CD14-positive monocyte (primary cell): ENCODE results near the gene NRXN3. TPM values are rescaled to one million over a fixed set of nuclear protein-coding genes. Genes with fewer than 3 reads are reported as not detected.

Experiments
- DNase-seq, 3 donors: peaks; one replicate each; pipeline ENCODE4 v3.0.0-alpha.2; 2011 to 2022
- H2AFZ ChIP-seq: 2 replicates; pipeline ENCODE4 v1.6.0; 2012; ENCODE audit warnings: mild to moderate bottlenecking, low read depth, low read length, inconsistent platforms; ENCODE audit not compliant: insufficient read depth, poor library complexity, severe bottlenecking
- H3K27ac ChIP-seq, 2 donors: 1 replicate in 1 of 2; 2 replicates in 1 of 2; pipeline ENCODE4 v1.5.1; 2012 to 2013; ENCODE audit warnings: low read length in 2 of 2, control low read depth in 1 of 2, inconsistent platforms in 1 of 2, low read depth in 1 of 2, mild to moderate bottlenecking in 1 of 2
- H3K27me3 ChIP-seq, 2 donors: one replicate each; pipeline versions ENCODE4 v1.6.0 to v1.6.1; 2011 to 2013; ENCODE audit warnings: low read length in 2 of 2; ENCODE audit not compliant: control insufficient read depth in 2 of 2, insufficient read depth in 2 of 2
- H3K36me3 ChIP-seq, 2 donors: replicated peaks in 1 of 2; 1 replicate in 1 of 2; 2 replicates in 1 of 2; pipeline versions ENCODE4 v1.5.1 to v1.6.1; 2012 to 2013; ENCODE audit warnings: low read length in 2 of 2, control low read depth in 1 of 2, inconsistent platforms in 1 of 2, mild to moderate bottlenecking in 1 of 2; ENCODE audit not compliant: insufficient read depth in 2 of 2, control insufficient read depth in 1 of 2
- H3K4me1 ChIP-seq, 2 donors: 1 replicate in 1 of 2; 2 replicates in 1 of 2; pipeline versions ENCODE4 v1.5.1 to v1.6.1; 2012 to 2013; ENCODE audit warnings: low read length in 2 of 2, control low read depth in 1 of 2, inconsistent platforms in 1 of 2, mild to moderate bottlenecking in 1 of 2, moderate library complexity in 1 of 2; ENCODE audit not compliant: insufficient read depth in 2 of 2, control insufficient read depth in 1 of 2
- H3K4me2 ChIP-seq: replicated peaks from 2 replicates; pipeline ENCODE3; 2012; ENCODE audit warnings: low read length, moderate library complexity, mild to moderate bottlenecking; ENCODE audit not compliant: poor library complexity, severe bottlenecking; ENCODE audit errors: extremely low read depth
- H3K4me3 ChIP-seq, 3 experiments: fragments of 200-600 bp in 1 of 3; sonication (generic) in 1 of 3; replicated peaks in 1 of 3; 1 replicate in 2 of 3; 2 replicates in 1 of 3; pipeline ENCODE4 v1.5.1; 2011 to 2013; ENCODE audit warnings: low read length in 3 of 3, mild to moderate bottlenecking in 3 of 3, control low read depth in 2 of 3, low read depth in 2 of 3, inconsistent platforms in 1 of 3, moderate library complexity in 1 of 3
- H3K79me2 ChIP-seq: 2 replicates; pipeline ENCODE4 v1.6.0; 2012; ENCODE audit warnings: mild to moderate bottlenecking, control low read depth, inconsistent platforms, low read length, moderate library complexity; ENCODE audit not compliant: insufficient read depth
- H3K9ac ChIP-seq: 2 replicates; pipeline ENCODE4 v1.6.0; 2017; ENCODE audit warnings: low read length, mild to moderate bottlenecking; ENCODE audit not compliant: insufficient read depth, poor library complexity, severe bottlenecking
- H3K9me3 ChIP-seq, 2 donors: replicated peaks in 1 of 2; 1 replicate in 1 of 2; 2 replicates in 1 of 2; pipeline versions ENCODE4 v1.5.1 to v1.6.1; 2012 to 2013; ENCODE audit warnings: low read length in 2 of 2, control low read depth in 1 of 2; ENCODE audit not compliant: control insufficient read depth in 1 of 2, insufficient read depth in 1 of 2
- H4K20me1 ChIP-seq: 2 replicates; pipeline ENCODE4 v1.6.0; 2012; ENCODE audit warnings: mild to moderate bottlenecking, low read length, control low read depth, moderate library complexity; ENCODE audit not compliant: insufficient read depth
- H3K27ac Mint-ChIP-seq, 7 donors: one replicate each; pipeline ENCODE4 v1.8.0; 2020; ENCODE audit warnings: mild to moderate bottlenecking in 7 of 7, mixed read lengths in 7 of 7, moderate library complexity in 6 of 7, inconsistent platforms in 2 of 7
- H3K27me3 Mint-ChIP-seq, 3 donors: one replicate each; pipeline ENCODE4 v1.8.0; 2021 to 2022; ENCODE audit warnings: low read depth in 3 of 3, mild to moderate bottlenecking in 3 of 3, mixed read lengths in 3 of 3, moderate library complexity in 3 of 3, inconsistent platforms in 1 of 3
- H3K36me3 Mint-ChIP-seq, 2 donors: one replicate each; pipeline ENCODE4 v1.8.0; 2020; ENCODE audit warnings: mixed read lengths in 2 of 2, inconsistent platforms in 1 of 2, mild to moderate bottlenecking in 1 of 2
- H3K4me1 Mint-ChIP-seq: one replicate; pipeline ENCODE4 v1.8.0; 2020; ENCODE audit warnings: mild to moderate bottlenecking, mixed read lengths
- H3K4me3 Mint-ChIP-seq, 2 donors: one replicate each; pipeline ENCODE4 v1.8.0; 2020; ENCODE audit warnings: mild to moderate bottlenecking in 2 of 2, mixed read lengths in 2 of 2, moderate library complexity in 1 of 2
- H3K9me3 Mint-ChIP-seq, 7 donors: one replicate each; pipeline ENCODE4 v1.8.0; 2020 to 2022; ENCODE audit warnings: mixed read lengths in 7 of 7, mild to moderate bottlenecking in 6 of 7, moderate library complexity in 6 of 7, inconsistent platforms in 2 of 7
- CTCF ChIP-seq: fragments of 200-600 bp; IDR thresholded peaks from one replicate; pipeline ENCODE4 v1.8.0; 2022; ENCODE audit warnings: antibody characterized with exemption, mild to moderate bottlenecking
- WGBS: methylation state at CpG from one replicate; pipeline ENCODE4 v1.1.5; 2013; ENCODE audit warnings: missing lambda C conversion rate; ENCODE audit not compliant: insufficient coverage; 5-methylcytosine and 5-hydroxymethylcytosine counted together
- intact Hi-C, 2 donors: fragments of 100-400 bp; cut with micrococcal nuclease; formaldehyde crosslinking; loops; one replicate each; pipeline versions ENCODE4 v1.15.0 to v1.15.1; 2023
- polyA plus RNA-seq, 3 donors: library from polyadenylated mRNA; depleted of rRNA in 1 of 3; unstranded in 2 of 3; stranded (reverse) in 1 of 3; fragments of 300-500 nt in 2 of 3; fragments of >200 nt in 1 of 3; fragmentation: Illumina TruSeq in 2 of 3; gene quantifications; 1 replicate in 2 of 3; 2 replicates in 1 of 3; pipeline ENCODE4 v1.2.3, GENCODE V29; 2012 to 2021

Gene NRXN3
- polyA plus RNA-seq, 3 donors, result not detected

GRCh38 chr14:78135450-78135891 lies 34.7 kb upstream of the NRXN3 start:
- intact Hi-C loops, result no loop called here
- H3K36me3 ChIP-seq, result no peaks in the 10 kb centered on the region
- no peak for TF ChIP-seq CTCF
- H3K4me3 Mint-ChIP-seq, result no peak overlapping the region
- DNase-seq, result peak in 1 of 3 donors; percentile 28
- peaks cover 13% of the 10 kb centered on the region for H3K4me1 Mint-ChIP-seq
- H3K9me3 ChIP-seq, result no peaks in the 10 kb centered on the region
- no peak overlapping the region for H2AFZ ChIP-seq
- no peaks in the 10 kb centered on the region for H3K4me1 ChIP-seq
- H3K27ac ChIP-seq, result no peak overlapping the region
- 0% methylated on average over 1 of the region's 4 CpGs for WGBS
- no peak overlapping the region for H3K9ac ChIP-seq
- no peaks in the 10 kb centered on the region for H3K36me3 Mint-ChIP-seq
- no peak overlapping the region for H3K27ac Mint-ChIP-seq
- H3K27me3 ChIP-seq, result no peaks in the 10 kb centered on the region
- H3K79me2 ChIP-seq, result no peaks in the 10 kb centered on the region
- H3K9me3 Mint-ChIP-seq, result peaks cover 0 to 3% (median 1%) of the 10 kb centered on the region in 7 donors
- no peaks in the 10 kb centered on the region for H4K20me1 ChIP-seq
- peaks cover 0 to 1% (median 0%) of the 10 kb centered on the region in 3 donors for H3K27me3 Mint-ChIP-seq
- no peak overlapping the region for H3K4me3 ChIP-seq
- H3K4me2 ChIP-seq, result no peak overlapping the region

- Histone ChIP-seq H3K36me3 (no peaks in the 10 kb centered on the region), H3K9ac (no peak overlapping the region), H3K4me1 (no peaks in the 10 kb centered on the region), H3K27me3 (no peaks in the 10 kb centered on the region), H3K4me2 (no peak overlapping the region), H3K4me3 (no peak overlapping the region), H3K79me2 (no peaks in the 10 kb centered on the region), H2AFZ (no peak overlapping the region), H3K9me3 (no peaks in the 10 kb centered on the region), H3K27ac (no peak overlapping the region), H4K20me1 (no peaks in the 10 kb centered on the region)
- Mint-ChIP-seq H3K27ac (no peak overlapping the region), H3K4me1 (peaks cover 11% of the 10 kb centered on the region), H3K9me3 (peaks cover 0 to 2% (median 0%) of the 10 kb centered on the region in 7 donors), H3K27me3 (peaks cover 0 to 1% (median 0%) of the 10 kb centered on the region in 3 donors), H3K4me3 (no peak overlapping the region), H3K36me3 (no peaks in the 10 kb centered on the region)
- WGBS, result no CpG with 5 or more reads among the region's 4 CpGs
- TF ChIP-seq CTCF, result no peak
- DNase-seq, result no peak
- intact Hi-C loops, result no loop called here
Measured at GRCh38 chr14:78136695-78137094, 33.5 kb upstream of the NRXN3 start.
